ENCODE data around the gene KIAA0825.

The KIAA0825 gene

DNA sequence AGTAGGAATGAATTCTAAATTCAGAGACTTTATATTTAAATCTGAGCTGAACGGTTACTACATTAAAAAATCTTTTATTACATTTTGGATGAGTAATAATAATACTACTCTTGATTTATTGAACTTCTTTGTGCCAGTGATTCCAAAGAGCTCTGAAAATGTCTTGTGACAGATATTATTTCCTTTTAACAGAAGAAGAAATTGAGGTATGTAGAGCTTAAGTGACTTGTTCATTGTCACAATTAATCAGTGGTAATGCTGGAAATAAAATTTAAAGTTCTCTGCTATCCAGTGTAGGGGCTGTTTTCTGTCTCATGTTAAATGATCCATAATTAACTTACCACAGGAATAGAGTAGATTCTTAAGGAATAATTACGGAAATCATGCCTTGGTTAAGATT, 335.3 kb downstream of the KIAA0825 start:
- DNase-seq = no peak

DNA sequence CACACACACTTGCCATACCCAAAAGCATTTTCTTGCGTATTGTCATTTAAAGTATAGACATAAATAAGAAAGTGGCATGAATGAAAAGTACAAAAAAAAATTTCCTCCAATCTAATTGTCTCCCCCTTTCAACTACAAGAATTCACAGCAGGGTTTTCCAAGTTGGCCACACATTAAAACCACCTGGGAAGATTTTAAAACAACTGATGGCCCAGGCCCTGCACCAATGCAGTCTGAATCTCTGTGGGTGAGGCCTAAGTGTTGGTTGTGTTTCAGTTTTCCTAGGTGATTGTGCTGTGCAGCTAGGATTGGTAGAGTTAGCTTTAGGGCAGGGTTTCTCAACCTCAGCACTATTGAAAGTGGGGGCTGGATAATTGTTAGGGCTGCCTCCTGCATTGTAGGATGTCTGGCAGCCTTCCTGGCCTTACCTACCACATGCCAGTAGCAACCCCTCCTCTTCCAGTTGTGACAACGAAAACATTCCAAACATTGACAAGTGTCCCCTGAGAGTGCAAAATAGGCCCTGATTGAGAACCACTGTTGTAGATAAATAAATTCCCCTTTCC, 337.1 kb downstream of the KIAA0825 start:
- DNase-seq = no peak

DNA sequence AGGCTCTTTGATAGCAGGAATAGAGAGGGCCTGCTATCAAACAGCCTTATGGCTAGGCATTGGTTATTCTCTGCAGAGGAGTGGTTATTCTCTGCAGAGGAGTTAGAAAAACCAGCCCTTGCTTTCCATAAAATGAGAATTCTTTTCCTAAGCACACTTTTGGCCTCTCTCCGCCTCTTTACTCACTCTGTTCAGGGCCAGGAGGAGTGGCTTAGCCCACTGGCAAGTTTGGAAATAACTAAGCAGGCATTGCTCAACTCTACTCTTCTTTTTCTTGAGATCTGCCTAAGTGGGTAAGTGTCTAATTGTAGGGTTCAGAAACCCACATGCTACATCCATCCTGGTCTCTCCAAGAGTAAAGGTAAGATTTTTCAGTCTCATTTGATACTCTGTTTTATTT, 341.7 kb downstream of the KIAA0825 start:
- no peak for DNase-seq

DNA sequence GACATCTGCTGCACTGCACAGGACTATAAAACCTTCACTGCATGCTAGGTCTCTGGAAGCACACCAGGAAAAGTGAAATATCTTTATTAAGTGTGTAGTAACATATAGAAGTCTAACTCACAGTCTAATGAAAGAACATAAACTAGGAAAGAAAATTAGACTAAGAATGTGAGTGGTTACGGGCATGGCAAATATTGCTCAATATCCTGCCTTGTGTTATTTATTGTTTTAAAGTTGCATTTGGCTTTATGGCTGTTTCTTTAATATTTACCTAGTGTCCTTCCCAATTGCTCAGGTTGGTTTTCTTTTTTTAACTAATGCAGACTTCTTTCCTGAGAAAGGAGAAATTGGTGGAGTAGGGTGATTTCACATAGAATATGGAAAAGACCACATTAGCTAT, 342.4 kb downstream of the KIAA0825 start:
- no peak for DNase-seq

DNA sequence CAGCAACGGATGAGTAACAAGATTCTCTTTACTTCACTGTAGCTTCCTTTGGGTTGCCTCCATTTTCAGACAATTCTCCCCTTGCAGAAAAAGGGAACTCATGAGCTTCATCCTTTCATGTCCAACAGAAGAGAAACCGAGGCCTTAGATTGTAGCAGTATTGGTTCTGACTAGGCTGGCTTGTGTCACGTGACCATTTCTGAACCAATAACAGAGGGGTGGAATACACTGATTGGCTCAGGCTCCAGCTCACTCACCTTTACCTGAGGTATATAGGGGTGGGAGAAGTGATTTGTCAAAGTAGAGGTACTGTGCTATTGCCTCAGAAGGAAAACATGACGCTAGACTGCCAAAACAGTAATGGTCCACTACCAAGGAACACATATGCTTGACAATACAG, 343.7 kb downstream of the KIAA0825 start:
- no peak for DNase-seq

DNA sequence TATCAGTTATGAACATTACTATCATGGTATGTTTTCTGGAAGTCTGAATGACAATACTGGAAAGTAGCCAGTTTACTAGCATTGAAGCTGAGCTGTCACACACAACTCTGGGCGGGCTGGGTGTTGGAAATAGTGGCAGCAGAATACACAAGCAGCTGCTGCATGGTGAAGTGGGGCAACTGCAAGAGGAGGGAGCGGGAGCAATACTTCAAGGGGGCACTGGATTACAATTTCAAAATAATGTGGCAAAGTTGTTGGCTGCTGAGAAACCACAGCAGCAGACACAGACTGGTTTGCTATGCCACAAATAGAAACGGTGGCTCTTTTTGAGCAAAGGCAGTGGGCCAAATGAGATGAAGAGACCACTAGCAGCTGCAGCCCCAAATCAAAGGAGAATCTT, 350.2 kb downstream of the KIAA0825 start:
- DNase-seq = no peak

DNA sequence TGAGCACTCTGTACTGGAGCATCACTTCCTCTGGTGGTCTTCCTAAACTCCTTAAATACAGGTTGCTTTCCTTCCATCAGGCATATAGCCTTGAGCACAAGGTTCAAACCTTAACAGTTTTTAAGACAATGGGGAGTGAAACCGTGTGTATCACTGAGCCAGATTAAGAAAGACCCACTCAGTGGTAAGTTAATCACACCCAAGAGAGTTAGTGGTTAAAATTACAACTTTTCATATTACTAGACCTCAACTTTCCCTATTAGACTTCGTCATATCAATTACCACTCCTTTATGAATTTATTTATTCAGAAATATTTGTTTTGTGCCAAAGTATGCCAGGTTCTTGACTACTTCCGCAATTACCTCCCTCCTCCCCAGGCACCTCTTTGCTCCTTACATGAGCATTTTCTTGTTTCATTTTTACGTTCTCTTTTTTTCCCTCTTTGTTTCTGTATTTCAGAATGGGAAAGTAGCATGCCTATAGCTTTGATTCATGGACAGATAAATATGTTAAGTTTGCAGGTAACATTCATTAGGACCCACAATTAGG, 351.0 kb downstream of the KIAA0825 start:
- DNase-seq = no peak

DNA sequence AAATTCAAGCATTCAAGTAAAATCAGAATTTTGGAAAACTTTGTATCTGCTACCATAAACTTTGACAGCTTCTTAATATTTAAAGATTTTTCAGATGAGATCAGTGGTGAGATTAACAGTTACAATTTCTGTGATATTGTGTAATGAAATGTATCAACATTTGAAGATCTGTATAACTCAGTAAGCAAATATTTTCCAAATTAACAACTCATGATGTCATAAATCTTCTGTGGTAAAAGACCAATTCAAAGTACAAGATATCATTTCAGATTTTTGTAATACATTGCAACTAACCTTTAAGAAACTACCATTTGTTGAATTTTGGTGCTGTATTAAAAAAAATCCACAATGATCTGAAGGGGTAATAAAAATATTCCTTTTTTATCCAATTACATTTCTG, 352.2 kb downstream of the KIAA0825 start:
- no peak for DNase-seq

DNA sequence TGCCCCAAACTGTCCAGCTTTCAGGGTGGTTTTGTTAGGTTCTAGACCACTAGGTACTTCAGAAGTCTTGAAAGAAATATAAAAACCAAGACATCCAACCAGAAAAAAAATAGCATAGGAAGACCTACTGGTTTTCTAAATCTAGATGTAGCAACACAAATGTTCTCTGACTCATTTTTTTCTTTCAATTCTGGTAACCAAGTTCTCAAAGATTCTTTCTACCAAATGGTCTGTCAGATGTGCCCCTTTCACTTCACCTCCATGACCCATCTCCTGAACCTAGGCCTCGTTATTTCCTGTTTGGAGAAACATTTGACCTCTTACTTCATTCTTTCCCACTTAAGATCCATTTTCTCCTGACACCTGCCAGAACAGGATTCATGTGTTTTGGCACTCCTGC, 355.3 kb downstream of the KIAA0825 start:
- no peak for DNase-seq

DNA sequence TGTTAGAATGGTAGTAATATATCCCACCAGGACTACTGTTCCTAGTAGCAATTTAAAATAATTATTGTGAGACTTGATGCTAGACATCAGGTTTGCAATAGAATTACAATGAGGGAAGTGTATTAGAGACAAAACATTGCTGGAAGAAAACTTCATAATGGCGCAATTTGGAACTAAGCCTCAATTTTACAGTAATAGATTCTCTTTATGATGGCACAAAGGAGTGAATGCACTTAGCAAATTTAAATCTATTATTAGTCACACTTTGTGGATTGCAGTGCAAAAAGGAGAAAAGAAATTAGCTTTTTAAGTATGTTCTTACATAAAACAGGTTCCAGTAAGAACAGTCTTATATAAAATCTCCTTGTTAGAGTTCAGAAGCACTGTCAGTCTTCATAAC, 358.3 kb downstream of the KIAA0825 start:
- no peak for DNase-seq

DNA sequence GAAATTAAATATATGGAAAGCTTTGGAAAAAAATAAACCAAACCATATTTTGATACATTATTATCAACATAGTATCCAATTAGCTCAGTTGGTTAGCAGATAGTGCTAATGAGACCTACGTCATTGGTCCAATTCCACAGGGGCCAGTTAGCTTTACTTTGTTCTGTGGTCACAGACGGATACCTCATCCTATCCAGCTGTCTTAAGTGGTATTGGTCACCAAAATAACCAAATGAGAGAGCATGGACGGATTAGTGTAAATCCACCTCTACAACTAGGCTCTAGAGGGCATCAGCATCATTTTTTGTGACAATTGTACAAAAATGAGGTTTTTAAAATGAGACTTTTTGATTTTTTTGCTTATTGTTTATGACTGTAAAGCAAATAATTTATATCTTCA, 364.2 kb downstream of the KIAA0825 start:
- DNase-seq = no peak

DNA sequence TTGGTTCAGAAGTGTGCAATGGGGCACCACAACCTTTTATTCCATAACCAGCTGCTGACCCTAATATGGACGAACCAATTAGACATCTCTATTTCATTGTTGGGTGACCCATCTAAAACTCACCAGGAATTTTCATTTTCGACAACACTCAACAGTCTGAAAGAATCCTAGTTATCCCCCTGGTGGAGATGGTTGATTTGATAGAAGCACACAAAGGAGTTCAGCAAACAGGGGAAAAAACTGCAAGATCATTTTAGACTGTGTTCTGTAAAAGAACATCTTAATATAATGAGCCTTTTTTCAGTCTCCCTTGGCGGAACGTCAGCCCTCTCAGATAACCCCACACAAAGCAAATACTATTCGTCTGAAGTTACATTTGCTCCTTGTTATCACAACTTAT, 367.4 kb downstream of the KIAA0825 start:
- no peak for DNase-seq

DNA sequence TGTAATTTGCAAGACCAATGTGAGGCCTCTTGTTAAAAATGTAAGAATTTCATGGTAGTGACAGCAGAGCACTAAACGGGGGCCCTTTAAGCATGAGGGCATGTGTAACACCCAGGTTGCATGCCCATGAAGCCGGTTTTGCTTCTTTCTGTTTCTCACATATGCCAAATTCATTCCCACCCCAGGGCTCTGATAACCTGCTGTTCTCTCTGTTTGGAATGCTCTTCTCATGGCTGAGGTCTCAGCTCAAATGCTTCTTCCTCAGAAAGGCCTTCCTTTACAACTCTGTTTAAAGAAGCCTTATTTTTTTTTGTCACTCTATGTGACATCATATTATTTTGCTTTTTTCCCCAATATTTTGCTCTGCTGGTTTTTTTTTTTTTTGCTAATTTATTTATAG, 369.0 kb downstream of the KIAA0825 start:
- no peak for DNase-seq

DNA sequence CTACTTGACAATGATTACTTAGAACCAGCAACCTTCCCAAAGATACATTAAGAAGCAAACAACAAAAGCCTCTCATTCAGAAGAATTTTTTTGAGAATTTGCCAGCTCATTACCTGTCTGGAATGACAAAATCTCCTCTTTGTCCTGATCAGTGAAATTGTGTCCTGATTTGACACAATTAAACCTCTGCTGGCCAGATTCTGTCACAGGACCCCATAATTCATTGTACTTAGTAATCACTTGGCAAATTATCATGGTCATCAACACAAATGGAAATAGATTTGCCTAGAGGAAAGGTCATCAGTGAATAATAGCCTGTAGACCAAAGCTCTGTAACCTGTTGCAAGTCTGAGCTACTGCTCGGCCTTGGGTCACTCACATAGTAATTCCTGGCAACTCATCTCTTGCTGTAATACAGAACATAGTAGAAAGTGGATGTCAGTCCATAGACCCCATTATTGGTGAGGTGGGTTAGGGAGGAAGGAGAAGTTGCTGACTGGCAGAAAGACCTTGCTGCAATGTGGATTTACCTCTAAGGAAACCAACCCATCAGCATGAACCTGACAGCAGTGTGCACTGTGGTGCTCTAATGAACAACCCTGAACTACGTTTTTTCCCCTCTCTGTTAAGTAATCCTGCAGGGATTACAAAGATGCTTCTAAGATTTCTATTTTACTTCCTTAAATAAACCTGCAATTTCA, 370.1 kb downstream of the KIAA0825 start:
- DNase-seq = no peak

DNA sequence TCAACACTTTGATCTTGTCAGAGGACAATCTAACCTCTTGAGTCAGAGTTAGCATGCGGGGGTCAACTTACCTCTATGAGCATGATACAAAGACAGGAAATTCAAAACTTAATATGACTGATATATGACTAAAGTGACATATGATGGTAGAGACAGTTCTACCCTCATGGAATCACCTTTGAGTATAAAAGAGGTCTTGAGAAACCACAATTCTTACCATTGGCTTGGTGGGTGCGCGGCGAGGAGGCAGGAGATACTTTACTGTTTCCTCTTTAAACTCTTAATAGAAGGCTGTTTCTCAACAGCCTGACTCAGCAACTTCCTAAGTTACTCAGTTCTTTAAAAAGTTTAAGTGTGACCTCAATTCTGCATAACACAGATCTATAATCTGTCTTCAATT, 372.8 kb downstream of the KIAA0825 start:
- DNase-seq = no peak

DNA sequence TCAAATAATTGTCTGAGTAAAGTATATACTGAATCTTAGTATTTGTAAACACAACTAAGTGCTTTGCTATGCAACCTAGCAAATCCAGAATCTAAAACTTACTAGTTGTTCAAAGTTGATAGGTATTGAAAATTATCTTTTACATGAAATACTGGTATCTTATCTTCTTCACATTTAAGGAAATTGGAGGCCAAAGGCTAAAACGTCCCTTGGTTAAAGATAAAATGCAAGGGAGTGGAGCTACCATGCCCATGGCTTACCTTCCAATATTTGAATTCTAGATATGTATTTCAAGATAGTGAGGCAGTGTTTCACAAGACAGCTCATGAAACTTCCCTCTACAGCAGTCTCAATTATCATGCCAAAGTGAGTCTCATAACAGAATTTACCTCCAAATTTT, 373.5 kb downstream of the KIAA0825 start:
- no peak for DNase-seq

DNA sequence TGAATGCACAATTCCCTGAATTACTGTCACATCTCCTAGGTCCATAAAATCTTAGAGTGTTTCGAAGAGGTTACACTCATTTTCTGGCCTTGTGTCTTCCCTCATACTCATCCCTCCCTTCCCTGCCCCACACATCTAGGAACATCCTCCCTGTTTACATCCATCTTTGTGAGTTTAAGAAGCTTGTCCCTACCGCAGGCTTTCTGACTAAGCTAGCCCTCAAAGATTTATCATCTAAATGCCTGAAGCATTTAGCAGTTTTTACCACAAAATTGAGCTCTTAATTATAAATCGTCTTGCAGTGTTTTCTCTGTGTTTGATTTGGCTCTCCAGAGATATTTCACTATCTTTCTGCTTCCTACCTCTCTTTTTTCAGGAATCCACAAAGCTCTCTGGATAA, 374.8 kb downstream of the KIAA0825 start:
- DNase-seq = no peak

DNA sequence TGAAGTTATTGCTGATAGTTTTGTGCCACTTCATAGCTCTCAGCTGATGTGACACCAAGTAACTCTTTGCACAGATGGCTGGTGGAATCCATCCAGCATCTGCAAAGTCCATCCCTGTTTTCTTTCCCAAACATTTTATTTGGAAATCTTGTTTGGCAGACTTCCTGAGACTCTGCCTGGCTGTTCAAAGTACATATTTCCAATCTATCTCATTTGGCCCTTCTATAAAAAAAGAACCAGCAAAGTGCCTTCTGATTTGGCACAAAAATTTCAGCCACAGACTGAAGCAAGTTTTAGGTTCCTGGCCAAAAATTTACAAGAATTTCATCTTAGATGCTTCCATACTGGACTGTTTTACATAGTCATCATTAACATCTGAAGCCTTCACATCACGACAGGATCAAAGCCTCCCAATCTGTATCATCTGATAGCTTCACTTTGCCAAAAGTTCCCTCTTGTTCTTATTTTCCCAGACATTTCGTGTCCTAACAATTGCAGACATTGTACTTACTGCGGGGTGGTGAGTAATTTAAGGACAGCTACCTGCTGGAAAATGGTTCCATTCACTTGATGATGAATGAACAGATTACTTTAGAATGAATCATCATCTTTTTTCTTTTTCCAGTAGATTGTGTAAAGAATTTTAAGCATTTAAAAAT, 377.3 kb downstream of the KIAA0825 start:
- no peak for DNase-seq

DNA sequence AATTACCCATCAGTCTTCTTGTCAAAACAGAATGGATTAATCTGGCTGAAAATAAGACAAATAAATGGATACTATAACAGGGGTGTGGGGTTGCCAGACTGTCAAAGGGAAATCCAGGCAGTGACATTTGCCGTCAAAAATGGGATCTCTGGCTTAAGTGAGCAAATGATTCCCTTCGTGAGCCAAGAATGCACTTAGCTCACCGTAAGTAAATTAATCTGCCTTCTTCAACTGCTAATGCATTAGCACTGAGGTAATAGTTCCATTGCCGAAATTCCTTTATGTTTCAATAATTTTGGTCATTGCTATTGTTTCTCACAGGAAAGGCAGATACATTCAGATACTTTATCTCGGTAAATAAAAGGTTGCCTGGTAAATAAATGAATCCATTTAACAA, 377.8 kb downstream of the KIAA0825 start:
- no peak for DNase-seq

DNA sequence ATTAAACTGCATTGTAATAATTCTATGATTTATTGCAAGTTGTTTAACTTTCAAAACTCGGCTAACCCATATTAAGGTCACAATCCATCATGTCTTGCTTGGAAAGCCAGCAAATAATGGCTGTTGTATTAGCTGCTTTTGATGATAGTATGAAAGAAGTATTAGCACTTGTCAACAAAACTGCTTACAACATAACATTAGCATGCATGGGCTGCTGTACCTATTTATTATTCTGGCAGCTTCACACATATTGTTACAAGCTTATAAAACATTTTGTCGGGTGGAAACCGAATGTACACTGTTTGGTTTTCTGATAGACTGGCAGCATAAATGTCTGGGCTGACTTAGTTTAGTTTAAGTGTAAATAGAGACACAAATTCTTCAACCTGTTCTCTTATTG, 378.3 kb downstream of the KIAA0825 start:
- DNase-seq = no peak

DNA sequence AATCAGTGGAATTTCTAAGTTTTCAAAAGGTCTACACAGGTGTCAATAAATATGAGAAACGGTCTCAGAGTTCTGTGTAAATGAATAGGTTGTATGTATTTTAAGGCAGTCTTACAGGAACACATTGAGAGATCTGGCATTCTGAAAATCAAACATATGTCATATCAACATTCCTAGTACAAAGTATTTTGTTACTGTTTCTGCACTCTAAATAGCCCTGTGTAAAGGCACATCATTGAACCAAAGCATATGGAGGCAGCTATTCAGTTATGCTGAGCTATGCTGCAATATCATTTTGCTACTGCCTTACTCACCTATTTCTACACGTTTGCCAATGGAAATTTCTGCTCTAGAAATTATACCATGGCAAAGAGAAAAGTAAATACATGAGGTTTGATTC, 379.1 kb downstream of the KIAA0825 start:
- DNase-seq = no peak

DNA sequence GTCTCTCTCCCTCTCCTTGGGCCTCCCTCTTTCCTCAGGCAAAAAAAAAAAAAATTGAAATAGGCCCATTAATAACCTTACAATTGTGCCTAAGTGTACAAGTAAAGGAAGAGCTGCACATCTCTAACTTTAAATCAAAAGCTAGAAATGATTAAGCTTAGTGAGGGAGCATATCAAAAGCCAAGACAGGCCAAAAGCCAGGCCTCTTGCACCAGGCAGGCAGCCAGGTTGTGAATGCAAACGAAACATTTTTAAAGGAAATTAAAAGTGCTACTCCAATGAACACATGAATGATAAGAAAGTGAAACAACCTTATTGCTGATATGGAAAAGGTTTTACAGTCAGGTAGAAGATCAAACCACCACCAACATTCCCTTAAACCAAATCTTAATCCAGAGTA, 383.4 kb downstream of the KIAA0825 start:
- no peak for DNase-seq

DNA sequence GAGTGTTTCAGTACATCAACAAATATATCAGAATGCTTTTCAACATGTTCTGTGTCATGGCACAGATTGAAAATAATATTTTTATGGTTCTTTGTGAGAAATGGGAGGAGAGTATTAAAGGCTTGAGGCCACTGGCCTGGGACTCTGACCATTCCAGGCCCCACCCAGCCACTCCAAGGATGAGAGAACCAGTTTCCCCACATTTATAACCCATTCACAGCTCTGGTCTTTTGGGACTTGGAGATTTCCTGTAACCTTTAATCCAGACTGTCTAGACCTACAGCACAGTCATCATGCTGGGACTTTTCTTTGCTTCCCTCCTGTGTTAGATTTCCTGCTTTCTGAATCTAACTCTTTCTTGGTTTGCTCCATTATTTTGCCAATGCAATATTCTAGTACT, 389.6 kb downstream of the KIAA0825 start:
- DNase-seq = no peak

DNA sequence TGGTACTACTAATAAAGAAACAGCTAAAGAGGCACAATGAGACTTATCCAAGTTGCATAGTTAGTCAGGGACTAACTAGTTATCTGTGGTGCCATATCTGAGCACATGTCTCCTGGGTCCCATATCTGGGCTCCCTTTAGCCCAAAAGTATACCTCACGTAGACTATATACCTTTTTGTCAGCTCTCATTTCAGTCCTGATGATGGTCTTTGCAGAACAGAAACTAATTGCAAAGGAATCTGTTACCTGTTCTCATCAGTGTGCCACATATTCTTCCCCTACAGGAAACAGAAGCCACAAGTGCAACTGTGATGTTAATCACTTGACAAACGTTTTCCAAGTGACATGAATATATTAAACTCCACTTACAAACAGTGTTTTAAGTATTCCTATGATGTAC, 395.2 kb downstream of the KIAA0825 start:
- DNase-seq = no peak

DNA sequence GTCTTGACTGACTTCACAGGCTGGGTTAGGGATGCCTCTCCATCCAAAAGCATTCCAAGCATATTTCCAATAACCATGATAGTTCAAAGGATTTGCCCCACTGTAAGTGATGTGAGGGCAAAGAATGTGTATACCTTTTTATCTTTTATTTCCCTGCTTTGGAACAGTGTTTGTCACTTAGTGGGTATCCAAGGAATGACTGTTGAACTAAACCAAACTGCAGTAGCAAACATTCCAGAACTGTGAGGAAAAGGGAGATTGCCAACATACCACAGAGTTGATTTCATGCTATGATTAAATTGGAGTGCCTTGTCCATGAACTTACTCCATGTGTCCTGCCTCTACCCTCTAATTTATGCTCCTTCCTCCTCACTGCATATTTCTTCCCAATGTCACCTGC, 400.0 kb downstream of the KIAA0825 start:
- DNase-seq = no peak
